HG03159 (cell line): ENCODE measurements around the gene IMMP2L.

Experiments used
- ATAC-seq: cut with Tn5 transposase; IDR thresholded peaks from one replicate; pipeline ENCODE4 v1.9.1; 2021; ENCODE audit warnings: mild to moderate bottlenecking, moderate library complexity; ENCODE audit not compliant: unreplicated experiment

IMMP2L gene

DNA sequence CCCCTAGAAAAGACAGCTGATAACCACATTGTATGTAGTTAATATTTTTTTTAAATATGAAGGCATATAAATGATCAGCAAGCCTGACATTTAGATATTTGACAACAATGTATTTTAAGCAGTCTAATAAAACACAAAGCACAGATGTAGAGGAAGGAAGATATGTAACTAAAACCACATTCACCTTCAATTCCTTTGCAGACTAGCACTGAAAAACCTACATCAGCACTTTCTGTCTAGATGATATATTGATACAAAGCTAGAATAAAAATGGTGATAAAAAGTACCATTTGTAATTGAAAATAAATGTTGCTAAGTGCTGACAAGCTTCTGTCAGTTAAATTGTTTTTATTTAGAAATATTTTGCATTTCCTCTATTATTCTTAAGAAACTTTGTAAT lies 153.6 kb downstream of the IMMP2L start:
- no peak for ATAC-seq

DNA sequence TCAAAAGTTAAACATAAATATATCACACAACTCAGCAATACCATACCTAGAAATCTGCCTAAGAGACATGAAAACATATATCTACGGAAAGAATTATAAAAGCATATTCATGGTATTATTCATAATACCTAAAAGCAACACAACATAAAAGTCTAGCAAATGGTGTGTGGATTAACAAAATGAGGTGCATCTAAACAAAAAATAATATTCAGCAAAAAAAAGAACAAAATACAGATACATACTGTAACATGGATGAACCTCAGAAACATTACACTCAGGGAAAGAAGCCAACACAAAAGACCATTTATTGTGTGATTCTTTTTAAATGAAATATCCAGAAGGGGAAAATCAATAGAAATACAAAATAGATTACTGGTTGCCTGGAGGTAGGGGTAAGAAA lies 155.0 kb downstream of the IMMP2L start:
- ATAC-seq, result no peak

GRCh38 chr7:111405621-111406020 lies 156.7 kb downstream of the IMMP2L start:
- ATAC-seq, result no peak

GRCh38 chr7:111401516-111401915 lies 160.8 kb downstream of the IMMP2L start:
- ATAC-seq, result no peak

DNA sequence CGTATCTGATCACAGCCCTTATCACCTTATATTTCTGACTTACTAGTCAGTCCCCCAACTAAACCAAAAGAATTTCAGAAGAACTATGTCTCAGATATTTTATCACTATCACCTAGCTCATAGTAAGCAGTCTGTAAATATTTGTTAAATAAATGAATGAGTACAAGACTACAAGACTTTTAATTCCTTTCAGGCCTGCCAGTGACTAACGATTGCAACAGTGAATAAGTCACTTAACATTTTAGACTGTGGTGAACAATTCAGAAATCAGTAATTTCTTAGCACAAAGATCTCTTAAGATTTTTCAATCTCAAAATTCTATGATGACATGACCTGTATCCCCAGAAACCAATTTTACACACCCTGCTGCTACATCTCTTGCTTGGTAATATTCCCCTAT lies 162.2 kb downstream of the IMMP2L start:
- no peak for ATAC-seq

GRCh38 chr7:111394891-111395290 lies 167.4 kb downstream of the IMMP2L start:
- ATAC-seq, result no peak

DNA sequence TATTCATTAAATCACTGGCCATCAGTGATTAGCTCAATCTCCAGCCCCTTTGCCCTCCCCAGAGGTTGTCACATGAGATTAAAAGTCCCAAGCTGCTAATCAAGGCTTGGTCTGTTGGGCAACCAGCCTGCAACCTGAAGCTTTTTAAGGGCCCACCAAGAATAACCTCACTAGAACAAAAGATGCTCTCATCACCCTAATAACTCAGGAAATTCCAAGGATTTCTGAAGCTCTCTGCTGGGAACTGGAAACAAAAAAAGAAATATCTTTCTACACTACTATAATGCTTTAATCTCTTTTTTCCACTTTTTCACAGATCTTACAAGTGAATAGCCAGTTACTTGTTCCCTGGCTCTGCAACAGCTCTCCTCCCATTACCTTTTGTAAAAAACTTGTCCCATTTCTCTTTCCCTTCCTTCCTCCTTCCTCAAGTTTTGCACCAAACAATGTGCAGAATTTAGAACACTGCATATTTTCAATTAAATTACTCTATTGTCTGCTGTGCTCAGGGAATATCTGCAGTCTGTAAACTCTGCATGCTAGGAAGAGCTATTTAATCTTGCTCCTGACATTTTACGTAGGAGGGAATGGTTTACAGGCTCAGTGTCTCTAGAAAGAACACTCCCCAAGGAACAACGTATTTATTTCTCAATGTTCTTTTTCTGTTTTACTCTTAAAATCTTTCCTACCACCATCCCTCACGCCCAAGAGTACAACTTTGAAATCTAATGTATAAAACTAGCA lies 169.1 kb downstream of the IMMP2L start:
- ATAC-seq, result no peak

GRCh38 chr7:111392294-111392693 lies 170.0 kb downstream of the IMMP2L start:
- ATAC-seq, result no peak

GRCh38 chr7:111390000-111390399 lies 172.3 kb downstream of the IMMP2L start:
- ATAC-seq, result no peak

DNA sequence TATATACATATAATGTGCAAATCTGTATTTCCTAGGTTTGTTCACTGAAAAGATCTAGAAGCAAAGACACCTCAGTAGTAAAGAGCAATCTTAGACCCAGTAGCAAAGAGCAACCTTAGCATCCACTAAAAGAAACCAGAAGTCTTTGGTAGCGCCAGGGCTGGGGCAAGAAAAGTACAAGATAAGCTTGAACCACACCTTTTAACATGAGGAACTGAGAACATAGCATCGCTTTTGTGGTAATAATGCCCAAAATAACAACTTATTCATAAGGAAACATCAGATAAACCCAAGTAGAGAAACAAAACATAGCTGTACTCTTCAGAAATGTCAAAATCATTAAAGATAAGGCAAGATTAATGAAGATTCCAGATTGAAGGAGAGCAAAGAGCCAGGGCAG lies 173.4 kb downstream of the IMMP2L start:
- ATAC-seq, result peak; percentile 92

GRCh38 chr7:111388016-111388415 lies 174.3 kb downstream of the IMMP2L start:
- ATAC-seq, result no peak

- no peak for ATAC-seq
These were observed 178.0 kb downstream of the IMMP2L start for GRCh38 chr7:111384065-111384891.

DNA sequence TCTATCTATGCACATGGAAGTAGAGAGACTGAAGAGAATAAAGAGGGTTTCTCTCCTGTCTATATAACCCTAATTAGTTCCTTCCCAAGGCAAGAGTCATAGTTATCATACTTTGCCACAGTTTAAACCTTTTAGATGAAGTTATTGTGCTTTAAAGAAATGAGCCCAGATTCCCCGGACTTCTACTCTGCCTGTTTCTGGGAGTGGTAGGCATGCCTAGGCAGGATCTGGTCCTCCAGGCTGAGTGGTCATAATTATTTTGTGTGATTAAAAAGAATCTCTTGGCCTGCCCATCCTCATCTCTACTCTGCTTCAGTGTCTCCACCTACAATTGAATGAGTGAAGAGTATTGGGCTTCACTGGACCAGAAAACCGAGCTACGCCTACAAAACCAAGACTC lies 179.2 kb downstream of the IMMP2L start:
- ATAC-seq, result no peak

GRCh38 chr7:111381590-111381989 lies 180.7 kb downstream of the IMMP2L start:
- ATAC-seq, result no peak

DNA sequence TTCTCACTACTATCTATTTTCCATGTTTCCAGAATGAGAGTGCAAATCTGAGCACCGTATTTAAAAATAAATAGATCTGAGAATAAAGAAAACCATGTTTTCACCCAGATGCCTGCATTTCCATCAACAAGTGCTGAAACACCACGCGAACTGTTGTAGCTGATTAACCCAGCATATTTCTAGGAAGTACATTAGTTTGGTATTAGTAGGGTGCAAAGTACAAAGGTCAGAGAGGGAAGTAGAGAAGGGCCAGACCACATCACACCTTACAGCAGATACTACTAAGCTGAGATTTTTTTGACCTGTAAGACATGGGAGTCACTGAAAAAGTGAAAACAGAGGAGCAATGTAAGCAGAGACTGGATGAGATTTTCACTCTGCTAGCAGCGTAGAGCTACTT lies 181.3 kb downstream of the IMMP2L start:
- ATAC-seq, result no peak

DNA sequence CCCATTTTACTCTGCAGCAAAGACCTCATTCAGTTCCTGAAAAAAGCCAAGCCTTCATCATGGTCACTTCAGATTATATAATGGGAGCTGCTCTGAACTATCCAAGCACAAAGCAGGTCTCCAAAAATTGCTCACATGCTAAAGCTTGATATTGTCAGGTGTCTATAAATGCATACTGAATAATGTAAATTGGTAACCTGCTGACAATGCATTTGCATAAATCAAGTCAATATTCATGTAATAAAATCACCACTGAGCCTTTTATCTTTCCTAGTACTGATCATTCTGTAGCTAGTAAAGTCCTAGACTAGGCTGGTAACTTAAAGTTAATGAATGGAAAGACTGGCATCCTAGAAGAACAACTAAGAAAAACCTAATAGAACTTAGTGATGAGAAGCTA lies 188.3 kb downstream of the IMMP2L start:
- no peak for ATAC-seq

DNA sequence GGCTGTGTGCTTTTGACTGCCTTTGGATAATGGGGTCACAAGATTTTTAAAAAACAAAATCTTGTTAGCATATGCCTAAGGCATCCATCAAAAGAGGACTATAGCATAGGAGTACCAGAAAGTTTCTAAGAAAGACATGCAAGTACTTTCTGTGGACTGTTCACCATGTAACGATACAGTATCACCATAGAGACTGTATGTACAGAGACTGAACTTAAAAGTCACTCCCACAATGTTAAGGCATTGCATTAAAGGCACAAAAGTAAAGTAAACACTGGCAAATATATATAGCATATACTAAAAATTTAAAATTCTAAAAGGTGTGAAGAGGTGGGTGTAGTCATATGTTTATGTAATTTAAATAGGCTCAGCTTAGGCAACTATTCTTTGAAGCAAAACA lies 190.9 kb downstream of the IMMP2L start:
- ATAC-seq, result no peak

DNA sequence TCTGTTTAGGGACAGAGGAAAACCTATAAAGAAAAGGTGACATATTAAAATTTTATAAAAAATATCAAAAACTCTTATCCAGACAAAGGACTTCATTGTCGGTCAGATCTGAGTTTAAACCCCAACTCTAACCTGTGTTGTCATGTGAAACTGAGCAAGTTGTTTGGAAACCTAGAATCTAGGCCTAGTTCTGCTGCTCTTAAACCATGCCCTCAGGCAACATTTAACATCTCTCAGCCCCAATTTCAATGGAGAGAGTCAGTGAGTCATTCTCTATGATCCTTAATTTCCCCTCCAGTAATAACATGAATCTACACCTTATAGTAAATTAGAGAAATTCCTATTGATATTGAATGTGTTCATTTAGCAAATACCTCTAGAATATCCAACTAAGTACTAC lies 192.3 kb downstream of the IMMP2L start:
- ATAC-seq, result no peak

- ATAC-seq, result no peak
These were observed 193.8 kb downstream of the IMMP2L start for GRCh38 chr7:111368381-111369065.

DNA sequence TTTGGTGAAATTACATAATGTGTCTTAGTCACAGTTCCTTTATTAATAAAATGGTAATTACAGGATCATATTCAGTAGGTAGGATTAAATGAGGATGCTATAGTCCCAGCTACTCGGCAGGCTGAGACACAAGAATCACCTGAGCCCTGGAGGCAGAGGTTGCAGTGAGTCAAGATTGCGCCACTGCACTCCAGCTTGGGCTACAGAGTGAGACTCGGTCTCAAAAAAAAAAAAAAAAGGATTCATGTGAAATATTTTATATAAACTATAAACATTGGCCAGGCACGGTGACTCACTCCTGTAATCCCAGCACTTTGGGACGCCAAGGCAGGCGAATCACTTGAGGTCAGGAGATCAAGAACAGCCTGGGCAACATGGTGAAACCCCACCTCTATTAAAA lies 197.9 kb downstream of the IMMP2L start:
- no peak for ATAC-seq

DNA sequence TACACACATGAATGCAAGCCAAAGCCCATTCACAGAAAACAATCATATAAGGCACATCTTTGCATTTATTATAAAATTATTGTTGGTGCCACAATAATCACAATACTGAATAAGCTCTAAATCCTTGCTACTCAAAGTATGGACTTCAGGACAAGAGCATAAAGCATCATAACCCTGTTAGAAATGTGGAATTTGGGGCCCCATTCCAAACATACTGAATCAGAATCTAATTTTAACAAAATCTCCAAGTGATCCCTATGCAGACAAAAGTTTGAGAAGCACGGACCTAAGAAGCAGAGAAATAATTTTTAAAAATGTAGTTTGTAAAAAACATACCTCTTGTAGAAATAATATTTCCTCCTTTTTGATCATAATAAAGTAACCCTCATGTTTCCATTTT lies 199.2 kb downstream of the IMMP2L start:
- no peak for ATAC-seq
